IMR-90 (cell line): Measurements from ENCODE around the gene RETREG1. TPM values are rescaled to one million over a fixed set of nuclear protein-coding genes. Genes with fewer than 3 reads are reported as not detected.
A peak's percentile ranks its signal among the peaks of the same experiment; 100 is the strongest.

Source experiments
- ATAC-seq: fragments of 200-7000 bp; cut with Tn5 transposase; 2 replicates; pipeline ENCODE4 v1.9.1; 2020; ENCODE audit warnings: low read depth, mild to moderate bottlenecking, moderate library complexity
- BruUV-seq: library from RNA; stranded (reverse); fragments of 400-500 nt; replicated peaks from 2 replicates; lab custom pipeline; 2021; lab: Mats Ljungman, UMichigan
- CTCF ChIA-PET: fragments of 300-600 bp; formaldehyde crosslinking; extraction: SDS; loops from one replicate; lab custom pipeline; 2021; ENCODE audit warnings: antibody characterized with exemption; lab: Yijun Ruan, JAX
- POLR2A ChIA-PET: fragments of 300-600 bp; sonication (Branson Sonifier 250); formaldehyde crosslinking; loops from one replicate; lab custom pipeline; 2022; ENCODE audit warnings: antibody characterized with exemption; ENCODE audit not compliant: unreplicated experiment; lab: Charles Lee
- DNase-seq: peaks from one replicate; pipeline ENCODE4 v3.0.0; 2013
- H2AFZ ChIP-seq: replicated peaks from 2 replicates; pipeline ENCODE3; 2013; ENCODE audit warnings: low read length, mild to moderate bottlenecking; ENCODE audit not compliant: poor library complexity
- H2AK5ac ChIP-seq: 2 replicates; pipeline ENCODE4 v1.6.1; 2013; ENCODE audit warnings: low read depth, low read length, inconsistent platforms
- H2AK9ac ChIP-seq: replicated peaks from 2 replicates; pipeline ENCODE3; 2013; ENCODE audit warnings: mild to moderate bottlenecking, low read depth, low read length, moderate library complexity; ENCODE audit not compliant: poor library complexity
- H2BK120ac ChIP-seq: 2 replicates; pipeline ENCODE4 v1.6.1; 2013; ENCODE audit warnings: low read depth, low read length, inconsistent platforms
- H2BK15ac ChIP-seq: 3 replicates; pipeline ENCODE4 v1.6.1; 2013; ENCODE audit warnings: low read depth, low read length, inconsistent platforms
- H2BK20ac ChIP-seq: 2 replicates; pipeline ENCODE4 v1.6.1; 2013; ENCODE audit warnings: low read depth, mild to moderate bottlenecking, inconsistent platforms, low read length, moderate library complexity
- H2BK5ac ChIP-seq: 2 replicates; pipeline ENCODE4 v1.6.1; 2013; ENCODE audit warnings: mild to moderate bottlenecking, low read depth, low read length, inconsistent platforms; ENCODE audit not compliant: poor library complexity, severe bottlenecking
- H3K14ac ChIP-seq: replicated peaks from 2 replicates; pipeline ENCODE4 v1.6.1; 2013; ENCODE audit warnings: low read depth, low read length, inconsistent platforms
- H3K18ac ChIP-seq: 2 replicates; pipeline ENCODE4 v1.6.1; 2013; ENCODE audit warnings: low read depth, low read length, control low read depth
- H3K23ac ChIP-seq: 2 replicates; pipeline ENCODE4 v1.6.1; 2013; ENCODE audit warnings: low read depth, low read length, inconsistent platforms
- H3K27ac ChIP-seq: 2 replicates; pipeline ENCODE4 v1.5.1; 2013; ENCODE audit warnings: mild to moderate bottlenecking, control low read depth, low read length; ENCODE audit not compliant: insufficient read depth
- H3K27me3 ChIP-seq: 2 replicates; pipeline ENCODE4 v1.6.1; 2013; ENCODE audit warnings: low read length; ENCODE audit not compliant: control insufficient read depth, insufficient read depth
- H3K36me3 ChIP-seq: 2 replicates; pipeline ENCODE4 v1.6.1; 2013; ENCODE audit warnings: low read length, mixed read lengths; ENCODE audit not compliant: control insufficient read depth, insufficient read depth
- H3K4ac ChIP-seq: 2 replicates; pipeline ENCODE4 v1.6.1; 2013; ENCODE audit warnings: low read depth, low read length, inconsistent platforms
- H3K4me1 ChIP-seq: 2 replicates; pipeline ENCODE4 v1.6.1; 2013; ENCODE audit warnings: low read length, mixed read lengths; ENCODE audit not compliant: control insufficient read depth, insufficient read depth
- H3K4me2 ChIP-seq: 2 replicates; pipeline ENCODE4 v1.6.1; 2013; ENCODE audit warnings: low read depth, mild to moderate bottlenecking, control low read depth, low read length, moderate library complexity
- H3K4me3 ChIP-seq: 2 replicates; pipeline ENCODE4 v1.5.1; 2013; ENCODE audit warnings: low read depth, mild to moderate bottlenecking, control low read depth, low read length, moderate library complexity; ENCODE audit not compliant: insufficient read depth
- H3K56ac ChIP-seq: 2 replicates; pipeline ENCODE4 v1.6.1; 2013; ENCODE audit warnings: low read length, inconsistent platforms; ENCODE audit not compliant: insufficient read depth; ENCODE audit errors: extremely low read depth
- H3K79me1 ChIP-seq, 2 experiments: 2 replicates each; pipeline ENCODE4 v1.6.1; 2013; ENCODE audit warnings: low read length in 2 of 2, inconsistent platforms in 1 of 2, low read depth in 1 of 2
- H3K9ac ChIP-seq: 2 replicates; pipeline ENCODE4 v1.6.1; 2013; ENCODE audit warnings: low read depth, low read length, control low read depth
- H3K9me1 ChIP-seq: 2 replicates; pipeline ENCODE4 v1.6.1; 2013; ENCODE audit warnings: low read length, inconsistent platforms; ENCODE audit not compliant: insufficient read depth
- H3K9me3 ChIP-seq: 2 replicates; pipeline ENCODE4 v1.6.1; 2013; ENCODE audit warnings: low read length; ENCODE audit not compliant: control insufficient read depth, insufficient read depth
- H4K20me1 ChIP-seq: 2 replicates; pipeline ENCODE4 v1.6.1; 2013; ENCODE audit warnings: low read length, inconsistent platforms; ENCODE audit not compliant: insufficient read depth
- H4K5ac ChIP-seq: 2 replicates; pipeline ENCODE4 v1.6.1; 2013; ENCODE audit warnings: mild to moderate bottlenecking, low read depth, low read length, control low read depth
- H4K8ac ChIP-seq, 2 experiments: 2 replicates each; pipeline ENCODE4 v1.6.1; 2013; ENCODE audit warnings: low read depth in 2 of 2, low read length in 2 of 2, control low read depth in 1 of 2, inconsistent platforms in 1 of 2
- H4K91ac ChIP-seq: 2 replicates; pipeline ENCODE4 v1.6.1; 2013; ENCODE audit warnings: low read depth, low read length, inconsistent platforms; ENCODE audit not compliant: insufficient read depth
- MXI1 ChIP-seq: IDR thresholded peaks from 2 replicates; pipeline ENCODE4 v1.6.1; 2012; ENCODE audit warnings: low read depth, mild to moderate bottlenecking, low read length, moderate library complexity, borderline replicate concordance
- NFE2L2 ChIP-seq: fragments of 150-350 bp; IDR thresholded peaks from 2 replicates; pipeline ENCODE4 v1.6.1; 2016; ENCODE audit warnings: low read depth, mild to moderate bottlenecking, low read length
- RFX5 ChIP-seq: IDR thresholded peaks from 2 replicates; pipeline ENCODE4 v1.8.0; 2012; ENCODE audit warnings: low read depth, mild to moderate bottlenecking, low read length, moderate library complexity
- WGBS, 2 experiments: methylation state at CpG; one replicate each; pipeline versions ENCODE4 v1.1.5 to v1.1.7; 2013; ENCODE audit warnings: missing lambda C conversion rate in 2 of 2; ENCODE audit not compliant: insufficient read length in 1 of 2; ENCODE audit errors: extremely low coverage in 2 of 2; 5-methylcytosine and 5-hydroxymethylcytosine counted together
- dilution Hi-C: fragments of 300-500 bp; cut with HindIII; formaldehyde crosslinking; loops from one replicate; pipeline ENCODE4 v1.14.3; 2018; ENCODE audit warnings: low sequenced_read_pairs; ENCODE audit not compliant: unreplicated experiment
- in situ Hi-C: fragments of 300-500 bp; cut with MboI; formaldehyde crosslinking; loops from 3 replicates; pipeline ENCODE4 v1.14.3; 2019; ENCODE audit warnings: low sequenced_read_pairs, inconsistent platforms, mixed read lengths
- intact Hi-C: fragments of 100-400 bp; cut with micrococcal nuclease; formaldehyde crosslinking; loops from 2 replicates; pipeline ENCODE4 v1.10.0; 2022
- polyA plus RNA-seq, 3 experiments: library from polyadenylated mRNA; depleted of rRNA; stranded (reverse); fragments of >200 nt; gene quantifications; 2 replicates each; pipeline ENCODE4 v1.2.3, GENCODE V29; 2012; ENCODE audit warnings: low replicate concordance in 1 of 3
- total RNA-seq: library from RNA; depleted of rRNA; stranded (reverse); fragments of >200 nt; gene quantifications from 2 replicates; pipeline ENCODE4 v1.2.3, GENCODE V29; 2012

RETREG1 gene
- total and polyA plus RNA-seq, 2 of the 4 experiments (the other 2 are of a cell fraction) = not detected

DNA sequence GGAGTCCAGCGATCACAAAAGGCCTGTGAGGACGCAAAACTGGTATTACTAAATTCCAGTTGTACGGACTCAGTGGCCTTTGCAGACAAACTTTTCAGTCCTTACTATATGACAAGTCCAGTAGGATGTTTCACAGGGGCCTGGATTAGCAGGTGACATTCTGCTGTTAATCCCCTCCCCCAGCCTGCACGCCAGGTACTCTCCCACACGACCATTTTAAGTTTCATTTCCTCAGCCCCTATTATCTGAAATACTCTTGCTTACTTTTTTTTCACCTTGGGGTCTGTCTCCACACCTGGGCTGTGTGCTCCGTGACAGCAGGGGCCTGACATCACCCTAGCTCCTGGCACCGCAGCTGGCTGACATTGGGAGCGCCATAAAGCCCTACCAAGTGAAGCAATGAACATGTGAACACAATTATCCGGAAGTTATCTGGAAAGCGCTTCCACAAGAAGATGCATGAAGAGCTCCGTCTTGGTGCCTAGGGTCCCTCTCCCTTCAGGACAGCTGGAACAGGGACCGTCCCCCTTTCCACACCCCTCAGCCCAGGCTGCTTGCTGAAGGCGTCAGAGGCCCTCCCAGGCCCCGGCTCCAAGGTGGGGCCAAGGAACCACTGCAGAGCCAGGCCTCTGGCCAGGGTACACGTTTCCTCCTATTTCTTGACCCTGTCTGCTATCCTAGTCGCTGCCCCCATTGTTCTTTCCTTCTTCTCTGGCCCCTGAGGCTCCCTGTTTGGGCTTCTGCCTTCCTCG is 111.5 kb downstream of the RETREG1 start (continued):
- TF ChIP-seq RFX5 = no peak

DNA sequence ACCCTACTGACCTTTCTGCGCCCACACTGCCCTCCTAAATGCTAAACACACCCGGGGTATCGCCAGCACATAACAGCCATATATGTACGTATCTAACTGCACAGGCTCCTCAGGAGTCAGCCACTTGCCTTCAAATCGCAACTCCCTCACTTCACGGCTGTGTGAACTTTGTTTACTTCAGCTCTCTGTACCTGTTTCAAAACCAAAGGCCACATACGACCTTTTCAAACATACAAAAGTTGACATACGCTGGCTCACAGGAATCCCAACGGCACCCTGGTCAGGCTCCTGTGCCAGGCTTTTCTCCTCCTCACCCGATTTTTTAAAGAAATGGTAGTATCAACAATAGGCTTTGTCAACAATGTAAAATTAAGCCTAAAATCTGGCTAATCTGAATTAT is 112.2 kb downstream of the RETREG1 start:
- H4K5ac ChIP-seq = no peak overlapping the region
- no peak for DNase-seq
- ChIA-PET CTCF (no interaction called here), POLR2A (no interaction called here)
- H2AK9ac ChIP-seq = no peak overlapping the region
- peak overlapping the region; percentile 5 for H2AFZ ChIP-seq
- no peak overlapping the region for H3K4me2 ChIP-seq
- intact Hi-C loops = no loop called here
- H3K4me1 ChIP-seq = peaks cover 2% of the 10 kb centered on the region; the same call in 1 of the 2 replicates
- no peaks in the 10 kb centered on the region for H3K79me1 ChIP-seq
- no peak overlapping the region for H2BK20ac ChIP-seq
- no peak overlapping the region for H2BK120ac ChIP-seq
- H3K23ac ChIP-seq = no peak overlapping the region
- H3K14ac ChIP-seq = no peak overlapping the region
- peaks cover 22% of the 10 kb centered on the region for H3K27me3 ChIP-seq
- H3K36me3 ChIP-seq = no peaks in the 10 kb centered on the region
- no peaks in the 10 kb centered on the region for H3K9me1 ChIP-seq
- H3K9me3 ChIP-seq = 0 out of 2 replicates have a peak, but pooled peaks cover 2% of the 10 kb centered on the region
- no peak overlapping the region for H3K56ac ChIP-seq
- 82% methylated on average over 6 of the region's 10 CpGs; no CpG with 5 or more reads in 1 of the 2 experiments for WGBS, 2 experiments
- H4K91ac ChIP-seq = no peak overlapping the region
- no peaks in the 10 kb centered on the region for H4K20me1 ChIP-seq
- H3K4me3 ChIP-seq = no peak overlapping the region
- H2AK5ac ChIP-seq = no peak overlapping the region
- in situ Hi-C loops = no loop called here
- H3K27ac ChIP-seq = no peak overlapping the region
- no peak overlapping the region for H2BK15ac ChIP-seq
- no peak overlapping the region for H3K4ac ChIP-seq
- H3K18ac ChIP-seq = no peak overlapping the region
- no peak overlapping the region for H2BK5ac ChIP-seq
- TF ChIP-seq MXI1 = no peak
- TF ChIP-seq NFE2L2 = no peak
- no TSS peak for BruUV-seq
- dilution Hi-C loops = no loop called here
- no peak overlapping the region for H3K9ac ChIP-seq
- no peak for ATAC-seq
- H4K8ac ChIP-seq = no peak overlapping the region
